ENCODE measurements around the gene ACAD11. TPM values are rescaled to one million over a fixed set of nuclear protein-coding genes. Genes with fewer than 3 reads are reported as not detected.
"Not testable (repeated sequence)": the region's sequence is repeated elsewhere in the genome, so short reads cannot be mapped to it uniquely, and the experiment has no call there.

ACAD11 gene
- total RNA-seq, 1 donor from 2014 or later: 14.7 TPM

DNA sequence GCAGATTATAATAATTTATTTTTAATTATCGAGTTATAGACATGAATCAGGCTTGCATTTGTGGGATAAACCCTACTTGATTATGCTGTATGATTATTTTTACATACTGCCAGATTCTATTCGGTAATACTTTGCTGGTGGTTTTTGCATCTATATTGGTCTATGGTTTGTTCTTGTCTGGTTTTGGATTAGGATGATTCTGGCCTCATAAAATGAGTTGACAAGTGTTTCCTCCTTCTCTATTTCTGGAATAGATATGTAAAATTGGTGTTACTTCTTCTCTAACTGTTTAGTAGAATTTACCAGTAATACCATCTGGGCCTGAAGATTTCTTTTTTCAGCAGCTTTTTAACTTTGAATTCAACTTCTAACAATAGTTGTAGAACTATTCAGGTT, 95.5 kb downstream of the ACAD11 start:
- Mint-ChIP-seq H3K4me1 (ENCODE audit: unreplicated experiment) (no peaks in the 10 kb centered on the region), H3K27ac (no peak overlapping the region)

DNA sequence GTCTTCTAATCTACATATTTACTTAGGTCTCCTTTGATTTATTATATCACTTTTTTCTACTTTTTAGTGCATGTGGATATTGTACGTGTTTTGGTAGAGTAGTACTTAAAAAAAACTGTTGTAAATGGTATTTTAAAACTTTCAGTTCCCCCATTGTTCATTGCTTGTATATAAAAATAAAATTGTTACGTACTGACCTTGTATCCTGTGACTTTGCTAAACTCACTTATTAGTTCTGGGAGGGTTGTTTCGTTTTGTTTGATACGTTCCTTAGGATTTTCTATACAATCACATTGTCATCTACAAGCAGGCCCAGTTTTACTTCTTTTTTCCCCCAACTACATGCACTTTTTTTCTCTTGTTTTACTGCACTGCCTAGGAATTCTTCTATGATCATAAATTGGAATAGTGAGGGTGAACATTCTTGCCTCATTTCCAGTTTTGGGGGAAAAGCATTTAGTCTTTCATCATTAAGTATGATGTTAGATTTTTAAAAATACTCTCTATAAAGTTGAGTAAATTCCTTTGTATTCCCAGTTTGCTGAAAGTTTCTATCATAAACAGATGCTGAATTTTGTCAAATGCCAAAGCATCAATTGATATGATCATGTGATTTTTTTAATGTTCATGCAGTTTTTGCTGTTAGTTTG, 96.1 kb downstream of the ACAD11 start:
- DNase-seq (ENCODE audit: extremely low spot score, unreplicated experiment): no peak
- no peaks in the 10 kb centered on the region for H3K4me1 Mint-ChIP-seq (ENCODE audit: unreplicated experiment)
- H3K36me3 Mint-ChIP-seq: peaks cover 8% of the 10 kb centered on the region
- TF ChIP-seq, protein P1, sequence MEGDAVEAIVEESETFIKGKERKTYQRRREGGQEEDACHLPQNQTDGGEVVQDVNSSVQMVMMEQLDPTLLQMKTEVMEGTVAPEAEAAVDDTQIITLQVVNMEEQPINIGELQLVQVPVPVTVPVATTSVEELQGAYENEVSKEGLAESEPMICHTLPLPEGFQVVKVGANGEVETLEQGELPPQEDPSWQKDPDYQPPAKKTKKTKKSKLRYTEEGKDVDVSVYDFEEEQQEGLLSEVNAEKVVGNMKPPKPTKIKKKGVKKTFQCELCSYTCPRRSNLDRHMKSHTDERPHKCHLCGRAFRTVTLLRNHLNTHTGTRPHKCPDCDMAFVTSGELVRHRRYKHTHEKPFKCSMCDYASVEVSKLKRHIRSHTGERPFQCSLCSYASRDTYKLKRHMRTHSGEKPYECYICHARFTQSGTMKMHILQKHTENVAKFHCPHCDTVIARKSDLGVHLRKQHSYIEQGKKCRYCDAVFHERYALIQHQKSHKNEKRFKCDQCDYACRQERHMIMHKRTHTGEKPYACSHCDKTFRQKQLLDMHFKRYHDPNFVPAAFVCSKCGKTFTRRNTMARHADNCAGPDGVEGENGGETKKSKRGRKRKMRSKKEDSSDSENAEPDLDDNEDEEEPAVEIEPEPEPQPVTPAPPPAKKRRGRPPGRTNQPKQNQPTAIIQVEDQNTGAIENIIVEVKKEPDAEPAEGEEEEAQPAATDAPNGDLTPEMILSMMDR (conservative IDR thresholded peaks at IDR 0.05): no peak
- no peaks in the 10 kb centered on the region for H3K27me3 Mint-ChIP-seq
- no peak overlapping the region for H3K27ac Mint-ChIP-seq
- no peak overlapping the region for H3K4me3 Mint-ChIP-seq
- H3K9me3 Mint-ChIP-seq: no peaks in the 10 kb centered on the region

More for the DNA sequence above, 95.5 kb downstream of the ACAD11 start:
- Mint-ChIP-seq H3K27me3 (no peaks in the 10 kb centered on the region), H3K4me3 (no peak overlapping the region), H3K9me3 (no peaks in the 10 kb centered on the region), H3K36me3 (peaks cover 8% of the 10 kb centered on the region)
- TF ChIP-seq, protein P1 (conservative IDR thresholded peaks at IDR 0.05): no peak
- DNase-seq (ENCODE audit: extremely low spot score, unreplicated experiment): no peak

DNA sequence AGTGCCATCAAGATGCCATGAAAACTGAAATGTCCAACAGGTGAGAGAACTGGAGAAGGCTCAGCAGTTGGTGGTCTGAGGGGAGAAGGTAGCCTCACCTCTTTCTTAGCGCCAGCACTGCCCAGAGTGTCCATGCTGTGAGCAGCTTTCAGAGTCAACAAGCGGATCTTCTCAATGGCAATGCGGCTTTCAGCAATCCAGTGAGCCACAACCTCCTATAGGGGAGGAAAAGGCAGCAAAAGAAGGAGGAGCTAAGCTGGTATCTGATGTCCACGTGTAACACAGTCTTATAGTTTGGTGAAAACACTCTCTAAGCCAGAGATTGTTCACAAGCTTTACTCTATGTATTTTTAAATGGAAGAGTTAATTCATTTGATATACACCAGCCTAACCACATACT, 98.6 kb downstream of the ACAD11 start:
- Mint-ChIP-seq H3K4me1 (ENCODE audit: unreplicated experiment) (no peaks in the 10 kb centered on the region), H3K36me3 (peaks cover 4% of the 10 kb centered on the region), H3K9me3 (no peaks in the 10 kb centered on the region), H3K4me3 (no peak overlapping the region), H3K27ac (no peak overlapping the region), H3K27me3 (no peaks in the 10 kb centered on the region)
- TF ChIP-seq, protein P1 (conservative IDR thresholded peaks at IDR 0.05): no peak
- DNase-seq (ENCODE audit: extremely low spot score, unreplicated experiment): no peak

DNA sequence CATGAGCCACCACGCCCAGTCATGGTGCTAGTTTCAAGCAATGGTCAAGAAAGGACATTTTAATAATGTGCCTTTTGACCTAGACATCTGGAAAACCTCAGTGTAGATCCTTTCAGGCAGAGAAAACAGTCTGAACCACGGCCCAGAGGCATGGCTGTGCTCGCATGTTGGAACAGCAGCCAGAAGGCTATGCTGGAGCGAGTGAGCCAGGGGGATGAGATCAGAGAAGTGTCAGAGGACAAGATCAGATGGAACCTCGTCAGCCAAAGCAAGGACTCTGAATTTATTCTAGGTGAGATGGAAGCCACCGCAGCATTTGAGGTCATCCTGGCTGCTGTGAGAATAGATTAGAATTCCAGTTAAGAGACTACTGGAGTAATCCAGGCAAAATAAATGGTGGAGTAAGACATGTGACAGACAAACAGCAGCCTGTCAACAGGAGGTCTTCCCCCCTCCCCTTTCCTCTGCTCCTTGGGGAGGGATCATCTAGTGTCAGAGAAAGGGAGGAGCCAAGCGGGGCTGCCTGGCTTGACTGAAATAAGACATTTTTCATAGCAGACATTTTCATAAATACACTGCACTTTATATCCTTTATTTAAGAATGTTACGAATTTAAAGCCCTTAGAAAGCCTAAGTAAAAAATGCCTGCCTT, 103.0 kb downstream of the ACAD11 start:
- TF ChIP-seq, protein P1 (conservative IDR thresholded peaks at IDR 0.05): no peak
- Mint-ChIP-seq H3K4me3 (no peak overlapping the region), H3K27ac (no peak overlapping the region), H3K27me3 (no peaks in the 10 kb centered on the region), H3K9me3 (no peaks in the 10 kb centered on the region), H3K36me3 (no peaks in the 10 kb centered on the region), H3K4me1 (ENCODE audit: unreplicated experiment) (no peaks in the 10 kb centered on the region)
- no peak for DNase-seq (ENCODE audit: extremely low spot score, unreplicated experiment)

DNA sequence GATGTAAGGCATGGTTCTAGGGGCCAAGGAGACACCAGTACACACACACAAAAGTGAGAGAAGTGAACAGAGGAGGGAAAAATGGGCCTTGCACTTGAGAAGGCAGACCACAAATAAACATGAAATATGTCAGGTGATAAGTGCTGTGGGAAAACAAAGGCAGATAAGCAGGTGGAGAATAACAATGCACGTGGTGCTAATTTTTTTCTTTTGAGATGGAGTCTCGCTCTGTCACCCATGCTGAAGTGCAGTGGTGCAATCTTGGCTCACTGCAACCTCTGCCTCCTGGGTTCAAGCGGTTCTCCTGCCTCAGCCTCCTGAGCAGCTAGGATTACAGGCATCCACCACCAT, 103.6 kb downstream of the ACAD11 start:
- DNase-seq (ENCODE audit: extremely low spot score, unreplicated experiment); H3K4me1 Mint-ChIP-seq (ENCODE audit: unreplicated experiment); H3K27me3 Mint-ChIP-seq; H3K36me3 Mint-ChIP-seq; H3K9me3 Mint-ChIP-seq; H3K4me3 Mint-ChIP-seq; H3K27ac Mint-ChIP-seq: not testable (repeated sequence)

DNA sequence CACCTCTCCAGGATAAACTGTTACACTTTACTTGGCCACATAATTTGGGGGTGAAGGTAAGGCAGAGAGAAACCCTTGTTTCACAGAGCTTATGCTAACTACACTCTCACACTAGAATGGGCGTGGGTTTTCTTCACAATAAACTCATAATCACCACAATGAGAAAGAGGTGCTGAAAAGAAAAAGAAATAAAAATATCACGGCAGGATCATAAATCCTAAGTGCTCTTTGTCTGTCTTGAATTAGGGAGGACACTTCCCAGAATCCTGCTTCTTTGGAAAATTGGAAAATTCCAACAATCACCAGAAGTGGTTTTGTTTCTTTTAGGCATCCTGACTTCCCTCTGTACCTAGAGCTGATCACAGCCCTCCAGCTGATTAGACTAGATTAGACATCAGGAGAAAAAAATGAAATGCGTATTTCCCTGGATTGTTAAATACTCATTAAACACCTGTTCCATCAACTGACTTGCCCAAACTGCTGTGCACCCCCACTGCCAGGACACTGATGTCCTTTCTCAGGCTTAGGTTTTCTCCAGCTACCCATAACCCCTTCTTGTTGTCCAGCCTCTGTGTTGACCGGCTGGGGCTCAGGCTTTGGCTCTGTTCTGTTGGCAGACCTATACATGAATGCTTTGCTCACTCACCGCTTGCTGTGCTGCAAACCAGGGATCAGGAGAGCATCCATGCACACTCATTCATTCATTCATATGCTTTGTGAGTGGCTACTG, 104.1 kb downstream of the ACAD11 start:
- Mint-ChIP-seq H3K9me3 (no peaks in the 10 kb centered on the region), H3K36me3 (no peaks in the 10 kb centered on the region), H3K4me1 (ENCODE audit: unreplicated experiment) (no peaks in the 10 kb centered on the region), H3K27me3 (no peaks in the 10 kb centered on the region), H3K27ac (no peak overlapping the region), H3K4me3 (no peak overlapping the region)
- TF ChIP-seq, protein P1 (conservative IDR thresholded peaks at IDR 0.05): no peak
- no peak for DNase-seq (ENCODE audit: extremely low spot score, unreplicated experiment)

All from type B pancreatic cell (in vitro differentiated cells).